HepG2 (cell line): Measurements from ENCODE around the gene EGFR. TPM values are rescaled to one million over a fixed set of nuclear protein-coding genes. Genes with fewer than 3 reads are reported as not detected.

Experiments
- ATAC-seq: fragments of 200-7000 bp; cut with Tn5 transposase; 3 replicates; pipeline ENCODE4 v1.9.1; 2020; ENCODE audit warnings: mild to moderate bottlenecking, moderate library complexity
- BruUV-seq: library from RNA; stranded (reverse); fragments of 400-500 nt; replicated peaks from 2 replicates; lab custom pipeline; 2021; lab: Mats Ljungman, UMichigan
- CTCF ChIA-PET: fragments of 300-600 bp; formaldehyde crosslinking; extraction: SDS; loops from one replicate; lab custom pipeline; 2021; ENCODE audit warnings: low total read pairs, inconsistent platforms, low intra/inter-chr PET ratio; lab: Yijun Ruan, JAX
- POLR2A ChIA-PET: fragments of 350-600 bp; sonication (Branson Sonifier 250); formaldehyde crosslinking; loops from one replicate; lab custom pipeline; 2020; ENCODE audit warnings: antibody characterized with exemption, inconsistent platforms; lab: Yijun Ruan, JAX
- DNase-seq: peaks from one replicate; pipeline ENCODE4 v3.0.0-alpha.2; 2015; ENCODE audit warnings: low spot score
- FAIRE-seq: peaks from 3 replicates; lab custom pipeline; 2011; peaks lifted over from hg19 to GRCh38; lab: Jason Lieb, UNC
- H2AFZ ChIP-seq: one replicate; pipeline ENCODE4 v1.6.1; 2011; ENCODE audit warnings: low read length, inconsistent platforms
- H3K27ac ChIP-seq: fragments of 300-600 bp; 3 replicates; pipeline ENCODE4 v1.8.0; 2011; ENCODE audit warnings: mixed run types, mild to moderate bottlenecking, mixed read lengths, low read length, inconsistent platforms; ENCODE audit not compliant: insufficient read depth; ENCODE audit errors: extremely low read length
- H3K27me3 ChIP-seq, 2 experiments: fragments of 200-600 bp in 1 of 2; 2 replicates in 1 of 2; 3 replicates in 1 of 2; pipeline versions ENCODE4 v1.6.0 to v1.8.0; 2011; ENCODE audit warnings: low read length in 2 of 2, mild to moderate bottlenecking in 2 of 2, moderate library complexity in 2 of 2, inconsistent platforms in 1 of 2; ENCODE audit not compliant: insufficient read depth in 2 of 2, control insufficient read depth in 1 of 2
- H3K36me3 ChIP-seq, 2 experiments: fragments of 200-600 bp in 1 of 2; replicated peaks in 1 of 2; 2 replicates in 1 of 2; 3 replicates in 1 of 2; pipeline versions ENCODE4 v1.5.1 to v1.8.0; 2011; ENCODE audit warnings: low read length in 2 of 2, inconsistent platforms in 1 of 2; ENCODE audit not compliant: insufficient read depth in 2 of 2, control insufficient read depth in 1 of 2
- H3K4me1 ChIP-seq: 2 replicates; pipeline ENCODE4 v1.5.1; 2012; ENCODE audit warnings: low read length, inconsistent platforms; ENCODE audit not compliant: insufficient read depth
- H3K4me2 ChIP-seq: 2 replicates; pipeline ENCODE4 v1.6.0; 2011; ENCODE audit warnings: low read depth, low read length, inconsistent platforms
- H3K4me3 ChIP-seq, 3 experiments: fragments of 200-600 bp in 1 of 3; sonication (generic), shearing (Covaris generic) in 1 of 3; replicated peaks in 1 of 3; 2 replicates each; pipeline ENCODE4 v1.5.1; 2011 to 2016; ENCODE audit warnings: low read length in 3 of 3, inconsistent platforms in 2 of 3, low read depth in 2 of 3, mild to moderate bottlenecking in 2 of 3, control low read depth in 1 of 3, mixed read lengths in 1 of 3; ENCODE audit not compliant: insufficient read depth in 1 of 3
- H3K79me2 ChIP-seq: one replicate; pipeline ENCODE4 v1.6.1; 2011; ENCODE audit warnings: low read length, inconsistent platforms; ENCODE audit not compliant: insufficient read depth
- H3K9ac ChIP-seq: 2 replicates; pipeline ENCODE4 v1.6.0; 2011; ENCODE audit warnings: mild to moderate bottlenecking, low read depth, low read length, inconsistent platforms; ENCODE audit not compliant: insufficient read depth
- H3K9me3 ChIP-seq: 2 replicates; pipeline ENCODE4 v1.5.1; 2012; ENCODE audit warnings: mild to moderate bottlenecking, low read length
- H4K20me1 ChIP-seq: 2 replicates; pipeline ENCODE4 v1.6.0; 2011; ENCODE audit warnings: inconsistent platforms, mild to moderate bottlenecking, low read length, moderate library complexity; ENCODE audit not compliant: insufficient read depth
- BHLHE40 ChIP-seq: IDR thresholded peaks from 2 replicates; pipeline ENCODE4 v1.6.1; 2011; ENCODE audit warnings: low read length, improper control_type of control experiment
- TOPORS ChIP-seq: sonication (generic); formaldehyde crosslinking; IDR thresholded peaks from 2 replicates; pipeline ENCODE4 v1.8.0; 2023; ENCODE audit warnings: mild to moderate bottlenecking, missing genetic modification reagents
- ZBTB2 ChIP-seq: sonication (generic); formaldehyde crosslinking; IDR thresholded peaks from 2 replicates; pipeline ENCODE4 v1.8.0; 2022; ENCODE audit warnings: low read depth, missing genetic modification reagents
- ZNF672 ChIP-seq: sonication (generic); formaldehyde crosslinking; IDR thresholded peaks from 2 replicates; pipeline ENCODE4 v1.8.1; 2022; ENCODE audit warnings: missing genetic modification reagents
- WGBS: methylation state at CpG from one replicate; pipeline ENCODE4 v1.1.6; 2017; ENCODE audit warnings: low lambda C conversion rate; 5-methylcytosine and 5-hydroxymethylcytosine counted together
- in situ Hi-C: cut with HindIII; loops from 2 replicates; pipeline ENCODE4 v1.10.0; 2017; ENCODE audit warnings: low pct_unique_long_range_greater_than_20kb; ENCODE audit not compliant: extremely low pct_ligation_motif_present
- intact Hi-C: fragments of 100-400 bp; cut with micrococcal nuclease; formaldehyde crosslinking; loops from one replicate; pipeline ENCODE4 v1.10.0; 2022; ENCODE audit not compliant: unreplicated experiment
- polyA plus RNA-seq, 8 experiments: library from polyadenylated mRNA; depleted of rRNA in 3 of 8; stranded (reverse) in 7 of 8; unstranded in 1 of 8; fragments of >200 nt; fragmentation: Illumina TruSeq in 4 of 8; extraction: Trizol in 4 of 8; gene quantifications; 2 replicates each; pipeline versions ENCODE4 v1.2.1 to v1.2.3, GENCODE V29; 2011 to 2016; ENCODE audit warnings: low read depth in 4 of 8, missing spikeins in 1 of 8, mixed read lengths in 1 of 8; ENCODE audit not compliant: insufficient read depth in 1 of 8
- total RNA-seq, 5 experiments: library from RNA; depleted of rRNA; stranded (reverse); fragments of >200 nt; fragmentation: Illumina TruSeq; extraction: Trizol; gene quantifications; 2 replicates each; pipeline ENCODE4 v1.2.3, GENCODE V29; 2016; ENCODE audit warnings: low read depth in 1 of 5
- TF ChIP-seq, protein P1 (sequence below): sonication (generic); formaldehyde crosslinking; IDR thresholded peaks from 2 replicates; pipeline ENCODE4 v1.8.0; 2022; ENCODE audit warnings: missing genetic modification reagents, mild to moderate bottlenecking, inconsistent platforms, borderline replicate concordance
- TF ChIP-seq, protein P2 (sequence below): IDR thresholded peaks from 2 replicates; pipeline ENCODE4 v1.6.1; 2016; ENCODE audit warnings: missing genetic modification reagents, missing compliant biosample characterization
- TF ChIP-seq, protein P3 (sequence below): sonication (generic); formaldehyde crosslinking; IDR thresholded peaks from 2 replicates; pipeline ENCODE4 v1.5.0; 2020; ENCODE audit warnings: mild to moderate bottlenecking, missing genetic modification reagents, borderline replicate concordance
- TF ChIP-seq, protein P4 (sequence below): sonication (generic); formaldehyde crosslinking; IDR thresholded peaks from 2 replicates; pipeline ENCODE4 v1.4.0; 2020; ENCODE audit warnings: missing genetic modification reagents

The EGFR gene
- total and polyA plus RNA-seq, 2 of the 13 experiments (the other 11 are each of a cell fraction or from before 2014, with no cell fraction given), result 7.0 to 10.0 TPM

DNA sequence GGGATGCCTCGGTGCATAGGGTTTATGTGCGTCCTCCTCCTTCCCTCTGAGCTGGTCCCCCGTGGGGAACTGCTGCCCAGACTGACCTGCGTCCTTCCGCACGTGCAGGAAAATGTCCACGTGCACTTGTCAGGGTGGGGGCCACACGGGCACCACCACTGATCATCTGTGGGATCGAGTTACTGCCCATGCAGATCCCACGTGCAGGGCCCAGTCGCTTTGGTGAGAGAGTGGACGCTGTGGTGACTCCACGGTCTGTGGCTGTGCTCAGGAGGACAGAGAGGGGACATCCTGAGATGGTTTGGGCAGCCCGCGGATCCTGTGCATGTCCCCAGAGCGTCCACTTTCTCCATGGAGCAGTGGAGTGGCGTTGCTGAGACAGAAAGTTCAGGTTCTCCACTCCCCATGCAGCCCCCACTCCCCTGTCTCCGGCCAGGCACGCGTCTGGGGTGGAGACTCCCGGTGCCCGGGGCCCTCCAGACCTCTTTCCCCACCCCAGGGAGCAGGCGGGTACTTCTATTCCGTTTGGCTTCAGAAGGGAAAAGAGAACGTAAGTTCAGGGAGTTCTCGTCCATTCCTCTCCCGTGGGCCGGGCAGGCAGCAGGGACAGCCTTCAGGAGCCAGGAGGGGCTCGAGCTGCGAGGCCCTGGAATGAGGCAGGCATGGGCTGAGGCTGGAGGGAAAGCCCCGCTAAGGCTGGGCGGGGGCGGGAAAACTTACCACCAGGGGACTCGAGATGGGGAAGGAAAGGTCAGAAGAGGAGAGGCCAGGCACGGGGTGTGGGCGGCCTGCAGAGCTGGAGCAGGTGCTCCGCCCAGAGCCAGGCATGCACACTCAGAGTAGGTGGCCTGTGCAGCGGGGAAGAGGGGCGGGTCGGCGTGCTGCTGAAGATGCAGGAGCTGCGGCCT lies 59.9 kb downstream of the EGFR start:
- CTCF ChIA-PET, result no interaction called here
- TF ChIP-seq BHLHE40, result peak; percentile 87
- TF ChIP-seq, protein P1, sequence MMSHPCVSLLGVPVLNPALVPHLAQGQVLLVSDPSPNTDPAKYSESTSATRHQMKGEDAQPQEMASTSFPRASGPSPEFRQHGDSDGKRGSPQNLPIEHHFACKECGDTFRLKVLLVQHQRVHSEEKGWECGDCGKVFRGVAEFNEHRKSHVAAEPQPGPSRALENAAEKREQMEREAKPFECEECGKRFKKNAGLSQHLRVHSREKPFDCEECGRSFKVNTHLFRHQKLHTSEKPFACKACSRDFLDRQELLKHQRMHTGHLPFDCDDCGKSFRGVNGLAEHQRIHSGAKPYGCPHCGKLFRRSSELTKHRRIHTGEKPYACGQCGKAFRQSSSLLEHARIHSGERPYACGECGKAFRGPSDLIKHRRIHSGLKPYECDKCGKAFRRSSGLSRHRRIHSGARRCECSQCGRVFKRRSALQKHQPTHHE (CRISPR knock-in tag), result peak; percentile 66; the same call in 1 of the 2 replicates
- TF ChIP-seq, protein P2, sequence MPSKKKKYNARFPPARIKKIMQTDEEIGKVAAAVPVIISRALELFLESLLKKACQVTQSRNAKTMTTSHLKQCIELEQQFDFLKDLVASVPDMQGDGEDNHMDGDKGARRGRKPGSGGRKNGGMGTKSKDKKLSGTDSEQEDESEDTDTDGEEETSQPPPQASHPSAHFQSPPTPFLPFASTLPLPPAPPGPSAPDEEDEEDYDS, result peak; percentile 40; the same call in 1 of the 2 replicates
- TF ChIP-seq, protein P3, sequence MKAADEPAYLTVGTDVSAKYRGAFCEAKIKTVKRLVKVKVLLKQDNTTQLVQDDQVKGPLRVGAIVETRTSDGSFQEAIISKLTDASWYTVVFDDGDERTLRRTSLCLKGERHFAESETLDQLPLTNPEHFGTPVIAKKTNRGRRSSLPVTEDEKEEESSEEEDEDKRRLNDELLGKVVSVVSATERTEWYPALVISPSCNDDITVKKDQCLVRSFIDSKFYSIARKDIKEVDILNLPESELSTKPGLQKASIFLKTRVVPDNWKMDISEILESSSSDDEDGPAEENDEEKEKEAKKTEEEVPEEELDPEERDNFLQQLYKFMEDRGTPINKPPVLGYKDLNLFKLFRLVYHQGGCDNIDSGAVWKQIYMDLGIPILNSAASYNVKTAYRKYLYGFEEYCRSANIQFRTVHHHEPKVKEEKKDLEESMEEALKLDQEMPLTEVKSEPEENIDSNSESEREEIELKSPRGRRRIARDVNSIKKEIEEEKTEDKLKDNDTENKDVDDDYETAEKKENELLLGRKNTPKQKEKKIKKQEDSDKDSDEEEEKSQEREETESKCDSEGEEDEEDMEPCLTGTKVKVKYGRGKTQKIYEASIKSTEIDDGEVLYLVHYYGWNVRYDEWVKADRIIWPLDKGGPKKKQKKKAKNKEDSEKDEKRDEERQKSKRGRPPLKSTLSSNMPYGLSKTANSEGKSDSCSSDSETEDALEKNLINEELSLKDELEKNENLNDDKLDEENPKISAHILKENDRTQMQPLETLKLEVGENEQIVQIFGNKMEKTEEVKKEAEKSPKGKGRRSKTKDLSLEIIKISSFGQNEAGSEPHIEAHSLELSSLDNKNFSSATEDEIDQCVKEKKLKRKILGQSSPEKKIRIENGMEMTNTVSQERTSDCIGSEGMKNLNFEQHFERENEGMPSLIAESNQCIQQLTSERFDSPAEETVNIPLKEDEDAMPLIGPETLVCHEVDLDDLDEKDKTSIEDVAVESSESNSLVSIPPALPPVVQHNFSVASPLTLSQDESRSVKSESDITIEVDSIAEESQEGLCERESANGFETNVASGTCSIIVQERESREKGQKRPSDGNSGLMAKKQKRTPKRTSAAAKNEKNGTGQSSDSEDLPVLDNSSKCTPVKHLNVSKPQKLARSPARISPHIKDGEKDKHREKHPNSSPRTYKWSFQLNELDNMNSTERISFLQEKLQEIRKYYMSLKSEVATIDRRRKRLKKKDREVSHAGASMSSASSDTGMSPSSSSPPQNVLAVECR (CRISPR knock-in tag), result peak; percentile 63; the same call in 1 of the 2 replicates
- no peak for TF ChIP-seq ZNF672
- TF ChIP-seq, protein P4, sequence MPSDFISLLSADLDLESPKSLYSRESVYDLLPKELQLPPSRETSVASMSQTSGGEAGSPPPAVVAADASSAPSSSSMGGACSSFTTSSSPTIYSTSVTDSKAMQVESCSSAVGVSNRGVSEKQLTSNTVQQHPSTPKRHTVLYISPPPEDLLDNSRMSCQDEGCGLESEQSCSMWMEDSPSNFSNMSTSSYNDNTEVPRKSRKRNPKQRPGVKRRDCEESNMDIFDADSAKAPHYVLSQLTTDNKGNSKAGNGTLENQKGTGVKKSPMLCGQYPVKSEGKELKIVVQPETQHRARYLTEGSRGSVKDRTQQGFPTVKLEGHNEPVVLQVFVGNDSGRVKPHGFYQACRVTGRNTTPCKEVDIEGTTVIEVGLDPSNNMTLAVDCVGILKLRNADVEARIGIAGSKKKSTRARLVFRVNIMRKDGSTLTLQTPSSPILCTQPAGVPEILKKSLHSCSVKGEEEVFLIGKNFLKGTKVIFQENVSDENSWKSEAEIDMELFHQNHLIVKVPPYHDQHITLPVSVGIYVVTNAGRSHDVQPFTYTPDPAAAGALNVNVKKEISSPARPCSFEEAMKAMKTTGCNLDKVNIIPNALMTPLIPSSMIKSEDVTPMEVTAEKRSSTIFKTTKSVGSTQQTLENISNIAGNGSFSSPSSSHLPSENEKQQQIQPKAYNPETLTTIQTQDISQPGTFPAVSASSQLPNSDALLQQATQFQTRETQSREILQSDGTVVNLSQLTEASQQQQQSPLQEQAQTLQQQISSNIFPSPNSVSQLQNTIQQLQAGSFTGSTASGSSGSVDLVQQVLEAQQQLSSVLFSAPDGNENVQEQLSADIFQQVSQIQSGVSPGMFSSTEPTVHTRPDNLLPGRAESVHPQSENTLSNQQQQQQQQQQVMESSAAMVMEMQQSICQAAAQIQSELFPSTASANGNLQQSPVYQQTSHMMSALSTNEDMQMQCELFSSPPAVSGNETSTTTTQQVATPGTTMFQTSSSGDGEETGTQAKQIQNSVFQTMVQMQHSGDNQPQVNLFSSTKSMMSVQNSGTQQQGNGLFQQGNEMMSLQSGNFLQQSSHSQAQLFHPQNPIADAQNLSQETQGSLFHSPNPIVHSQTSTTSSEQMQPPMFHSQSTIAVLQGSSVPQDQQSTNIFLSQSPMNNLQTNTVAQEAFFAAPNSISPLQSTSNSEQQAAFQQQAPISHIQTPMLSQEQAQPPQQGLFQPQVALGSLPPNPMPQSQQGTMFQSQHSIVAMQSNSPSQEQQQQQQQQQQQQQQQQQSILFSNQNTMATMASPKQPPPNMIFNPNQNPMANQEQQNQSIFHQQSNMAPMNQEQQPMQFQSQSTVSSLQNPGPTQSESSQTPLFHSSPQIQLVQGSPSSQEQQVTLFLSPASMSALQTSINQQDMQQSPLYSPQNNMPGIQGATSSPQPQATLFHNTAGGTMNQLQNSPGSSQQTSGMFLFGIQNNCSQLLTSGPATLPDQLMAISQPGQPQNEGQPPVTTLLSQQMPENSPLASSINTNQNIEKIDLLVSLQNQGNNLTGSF (CRISPR knock-in tag), result peak; percentile 84
- peak; percentile 52; the same call in 1 of the 2 replicates for TF ChIP-seq ZBTB2 (CRISPR knock-in tag)
- peak; percentile 75; the same call in 1 of the 2 replicates for TF ChIP-seq TOPORS (CRISPR knock-in tag)

More for the DNA sequence above, 59.9 kb downstream of the EGFR start:
- peak; percentile 77 for DNase-seq
- H3K4me1 ChIP-seq, result peaks cover 89% of the 10 kb centered on the region
- peak; percentile 91 for ATAC-seq
- H3K4me2 ChIP-seq, result peak overlapping the region; percentile 93
- POLR2A ChIA-PET, result interaction anchor here (0.5 to 5.6 kb wide), 15 partner anchors 8 to 320 kb away, joined by 3 to 46 read pairs (median 5); partner anchors contain the start of genes EGFR and SEC61G
- H3K9me3 ChIP-seq, result no peaks in the 10 kb centered on the region
- no peaks in the 10 kb centered on the region for H4K20me1 ChIP-seq
- H2AFZ ChIP-seq, result no peak overlapping the region
- in situ Hi-C loops, result no loop called here
- H3K27me3 ChIP-seq, result no peaks in the 10 kb centered on the region
- intact Hi-C loops, result loop anchor here (2.0 to 5.0 kb wide), 3 partner anchors 54 to 174 kb away; no protein-coding TSS in a partner anchor
- peak overlapping the region; percentile 94 for H3K27ac ChIP-seq
- no peak for FAIRE-seq
- H3K9ac ChIP-seq, result peak overlapping the region; percentile 69
- BruUV-seq, result TSS peak; percentile 68
- H3K4me3 ChIP-seq, result peak overlapping the region; percentile 53 to 77 (median 56)
- no peaks in the 10 kb centered on the region for H3K79me2 ChIP-seq
- no peaks in the 10 kb centered on the region for H3K36me3 ChIP-seq
- 5% methylated on average over 33 of the region's 42 CpGs for WGBS
